Suprapubic skin (tissue), 3 donors: ENCODE measurements around the gene NHEJ1.

Experiments used
- CTCF ChIP-seq, 2 donors: fragments of 200-600 bp in 1 of 2; fragments of 450-650 bp in 1 of 2; sonication (generic) in 1 of 2; IDR thresholded peaks; one replicate each; pipeline ENCODE4 v1.5.1; 2016 to 2019; ENCODE audit warnings: antibody characterized with exemption in 2 of 2, mild to moderate bottlenecking in 1 of 2, moderate library complexity in 1 of 2
- EP300 ChIP-seq: sonication (generic); formaldehyde crosslinking; IDR thresholded peaks from one replicate; pipeline ENCODE4 v1.6.1; 2017; ENCODE audit warnings: antibody characterized with exemption
- POLR2A ChIP-seq, 2 donors: fragments of 450-650 bp; IDR thresholded peaks; one replicate each; pipeline ENCODE4 v1.6.1; 2017; ENCODE audit warnings: antibody characterized with exemption in 2 of 2, mild to moderate bottlenecking in 2 of 2, moderate library complexity in 2 of 2

DNA sequence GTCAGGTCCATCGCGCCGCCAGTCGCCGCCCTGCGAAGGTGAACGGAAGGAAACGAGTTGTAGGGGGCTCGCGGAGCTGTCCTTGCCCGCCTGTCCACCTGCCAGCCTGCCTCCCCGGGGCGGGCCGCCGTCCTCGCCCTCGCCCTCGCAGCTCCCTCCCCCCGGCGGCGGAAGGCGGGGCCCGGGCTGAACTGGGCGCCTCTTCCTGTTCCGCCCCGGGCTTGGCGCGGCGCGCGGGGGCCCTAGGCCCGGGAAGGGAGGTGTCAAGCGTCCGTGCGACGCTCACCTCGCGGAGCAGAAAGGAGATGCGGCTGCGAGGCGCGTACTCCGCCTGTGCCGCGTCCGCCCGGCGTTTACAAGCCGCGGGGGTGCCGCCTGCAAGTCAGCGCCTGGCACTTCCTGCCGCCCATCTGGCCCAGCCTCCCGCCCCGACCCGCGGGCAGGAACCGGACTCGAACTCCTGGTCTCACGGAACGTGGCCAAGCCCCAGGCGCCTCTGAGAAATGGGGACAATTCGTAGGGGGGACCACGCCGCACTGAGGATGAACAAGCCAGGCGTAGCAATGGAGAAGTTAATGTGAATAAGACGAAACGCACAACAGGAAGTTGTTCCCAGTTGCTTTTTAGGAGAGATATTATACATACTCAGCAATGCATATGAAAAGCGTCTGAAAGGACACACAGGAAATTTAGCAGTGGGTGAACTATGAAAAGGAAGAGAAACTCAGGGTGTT is 16.4 kb upstream of the NHEJ1 start, which contains the start of gene CNPPD1:
- TF ChIP-seq CTCF (IDR thresholded peaks at IDR 0.05) (no peak), EP300 (no peak), POLR2A (IDR thresholded peaks at IDR 0.05) (peak; percentile 83 to 88)
